GM19468 (cell line): ENCODE measurements around the gene ATP8A1.
A peak's percentile ranks its signal among the peaks of the same experiment; 100 is the strongest.
"Not testable (repeated sequence)": the region's sequence is repeated elsewhere in the genome, so short reads cannot be mapped to it uniquely, and the experiment has no call there.

ENCODE experiments used
- ATAC-seq: cut with Tn5 transposase; IDR thresholded peaks from one replicate; pipeline ENCODE4 v1.9.1; 2021; ENCODE audit warnings: mild to moderate bottlenecking, moderate library complexity, moderate number of reproducible peaks; ENCODE audit not compliant: unreplicated experiment; ENCODE audit errors: extremely low read depth

ATP8A1 gene

GRCh38 chr4:42519803-42520417 lies 137.0 kb downstream of the ATP8A1 start:
- ATAC-seq: peak; percentile 31

DNA sequence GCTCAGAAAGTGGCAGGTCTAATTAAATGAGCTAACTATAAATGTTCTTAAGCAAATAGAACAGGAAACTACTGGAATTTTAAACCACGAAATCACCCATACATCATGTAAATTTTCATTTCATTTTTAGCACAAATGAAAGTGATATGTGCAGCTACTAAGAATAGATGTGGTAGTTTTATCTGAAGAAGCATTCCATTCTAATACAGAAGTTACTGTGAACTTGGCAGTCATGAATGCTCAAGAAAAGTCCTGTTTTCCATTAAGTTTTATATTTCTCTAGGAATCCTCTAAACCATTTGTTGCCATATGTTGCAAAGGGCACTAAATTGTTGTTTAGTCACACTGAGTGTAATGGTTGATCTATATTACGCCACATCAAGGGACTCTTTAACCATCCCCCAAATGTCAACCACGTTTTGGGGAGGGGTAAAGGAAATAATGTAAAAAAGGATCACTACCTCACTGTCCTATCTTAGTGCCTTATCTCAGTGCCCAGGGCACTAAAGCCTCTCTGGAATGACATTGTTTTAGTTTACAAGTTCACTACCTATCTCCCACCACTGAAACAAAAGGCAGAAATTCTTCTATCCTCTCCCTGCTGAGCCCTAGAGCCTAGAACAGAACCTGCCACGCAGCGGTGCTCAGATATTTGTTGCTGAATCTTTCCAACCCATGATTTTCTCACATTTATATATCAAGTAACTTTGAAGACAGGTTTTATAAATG lies 141.6 kb downstream of the ATP8A1 start:
- no peak for ATAC-seq

DNA sequence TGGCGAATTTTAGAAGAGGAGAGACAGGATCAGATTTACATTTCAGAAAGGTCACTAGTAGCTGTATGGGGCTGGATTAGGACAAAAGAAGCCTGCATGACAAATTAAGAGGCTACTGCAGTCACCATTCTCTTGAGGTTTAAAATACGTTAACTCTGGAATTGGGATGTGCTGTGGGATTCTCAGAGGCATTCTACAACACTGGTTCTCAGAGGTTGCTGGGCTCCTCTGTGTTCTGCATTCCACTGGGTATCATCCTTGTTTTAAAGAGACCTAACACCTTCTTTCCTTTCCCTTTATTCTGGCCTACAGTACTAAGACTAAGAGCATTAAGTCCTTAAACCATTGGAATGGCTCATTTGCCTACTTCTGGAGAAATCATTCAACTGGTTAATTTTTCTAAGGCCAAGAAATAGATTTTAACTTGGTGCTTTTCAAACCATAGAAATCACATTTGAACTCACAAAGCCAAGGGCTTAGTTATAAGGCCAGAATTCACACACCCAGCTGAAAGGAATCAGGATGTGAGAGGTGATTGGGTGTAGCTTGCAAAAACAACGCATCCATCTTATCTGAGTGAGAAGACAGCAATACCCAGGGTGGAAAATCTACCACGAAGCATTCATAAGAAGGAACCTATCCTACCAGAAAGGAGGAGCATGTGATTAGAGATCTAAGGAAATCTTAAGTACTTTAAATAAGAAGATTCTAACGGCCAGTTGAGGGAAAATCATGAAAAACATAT lies 143.0 kb downstream of the ATP8A1 start:
- no peak for ATAC-seq

DNA sequence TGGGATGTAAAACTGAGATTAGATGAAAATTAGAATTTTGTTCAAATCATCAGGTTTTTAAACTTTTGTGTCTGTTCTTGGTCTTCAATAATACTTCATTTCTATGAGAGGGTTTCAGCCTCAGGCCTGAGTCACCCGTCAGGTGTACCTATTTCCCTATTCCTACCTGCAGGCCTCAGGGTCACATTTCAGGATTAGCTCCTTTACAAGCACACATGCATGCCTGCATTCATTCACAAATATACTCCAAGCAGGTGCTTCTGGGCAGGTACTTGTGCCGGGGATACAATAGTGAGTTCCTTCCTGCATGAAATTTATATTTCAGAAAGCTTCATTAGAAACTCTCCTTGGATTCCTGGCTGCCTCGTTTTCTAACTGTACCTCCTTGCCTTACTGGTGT lies 144.7 kb downstream of the ATP8A1 start:
- no peak for ATAC-seq

DNA sequence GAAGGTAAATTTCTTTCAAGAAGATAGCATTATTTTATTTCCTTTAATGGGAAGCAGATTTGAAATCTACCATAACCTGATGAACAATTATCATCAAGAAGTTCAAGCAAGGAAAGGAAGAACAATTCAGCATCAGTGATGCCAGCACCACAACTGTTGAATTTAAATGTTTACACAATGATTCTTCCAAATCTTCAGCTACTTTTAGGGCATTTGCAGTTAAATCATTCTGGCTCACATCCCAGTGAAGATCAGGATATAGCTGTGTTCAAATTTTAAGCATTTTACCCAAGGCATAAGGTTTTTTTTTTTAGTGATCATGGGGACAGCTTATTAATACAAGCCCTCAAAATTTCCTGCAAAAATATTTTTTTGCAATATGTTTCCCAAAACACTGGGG lies 146.7 kb downstream of the ATP8A1 start:
- no peak for ATAC-seq

GRCh38 chr4:42501624-42502401 lies 155.1 kb downstream of the ATP8A1 start:
- ATAC-seq: no peak

- ATAC-seq: no peak
Observed at GRCh38 chr4:42498040-42498439, 158.9 kb downstream of the ATP8A1 start.

GRCh38 chr4:42497142-42497910 lies 159.6 kb downstream of the ATP8A1 start:
- no peak for ATAC-seq

- no peak for ATAC-seq
Observed at GRCh38 chr4:42492962-42493361, 163.9 kb downstream of the ATP8A1 start.

DNA sequence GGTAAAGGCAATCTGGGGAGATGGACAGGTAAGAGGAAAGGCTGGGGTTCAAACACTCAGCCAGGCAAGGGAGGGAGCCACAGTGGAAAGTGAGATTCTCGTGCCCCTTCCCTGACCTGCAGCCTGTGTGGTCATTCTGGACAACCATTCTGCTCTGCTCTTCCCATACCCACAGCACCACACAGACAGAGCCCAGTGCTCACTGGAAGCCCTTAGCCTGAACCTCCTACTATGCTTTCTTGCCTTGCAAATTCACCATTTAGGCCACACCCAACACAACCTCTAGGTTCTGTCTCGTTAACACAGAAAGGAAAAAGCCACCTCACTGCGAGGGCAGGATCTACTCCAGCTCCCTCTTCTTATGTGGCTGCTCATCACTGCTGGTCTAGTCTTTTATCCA lies 166.9 kb downstream of the ATP8A1 start:
- no peak for ATAC-seq

GRCh38 chr4:42489095-42489494 lies 167.8 kb downstream of the ATP8A1 start:
- ATAC-seq: peak; percentile 59

DNA sequence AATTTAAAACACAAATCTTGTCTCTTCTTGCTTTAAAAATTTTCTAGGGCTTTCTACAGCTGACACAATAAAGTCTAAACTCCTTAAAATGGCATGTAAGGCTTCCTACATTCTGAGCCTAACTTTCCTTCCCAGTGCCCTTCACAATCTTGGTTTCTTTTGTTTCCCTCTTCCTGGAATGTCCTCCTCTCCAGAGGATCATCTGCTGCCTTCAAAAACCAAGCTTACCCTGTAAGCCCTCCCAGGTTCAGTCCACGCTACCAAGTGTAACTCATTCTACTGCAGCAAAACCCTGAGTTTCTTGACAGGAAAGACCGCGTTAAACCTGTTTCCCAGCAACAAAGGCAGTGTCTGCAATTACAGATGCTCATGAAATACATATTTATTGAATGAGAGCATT lies 168.4 kb downstream of the ATP8A1 start:
- ATAC-seq: no peak

- ATAC-seq: peak; percentile 91
Observed at GRCh38 chr4:42488114-42488513, 168.8 kb downstream of the ATP8A1 start.

DNA sequence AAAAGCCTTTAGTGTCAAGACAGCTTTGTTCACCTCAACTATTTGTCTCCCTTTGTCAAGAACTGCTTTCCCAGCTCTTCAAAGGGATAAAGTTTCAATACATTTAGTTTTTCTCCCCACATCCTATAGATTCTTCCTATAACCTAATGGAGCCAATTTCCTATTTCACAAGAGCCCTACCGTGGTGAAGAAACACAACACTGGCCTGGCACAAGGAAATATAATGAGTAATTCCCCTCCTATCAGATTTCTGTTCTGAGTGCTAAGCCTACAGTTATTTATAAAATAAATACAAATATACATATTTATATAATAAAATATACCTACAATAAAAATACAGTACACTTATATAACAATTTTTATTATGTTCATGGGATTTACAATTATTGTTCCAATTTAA lies 169.7 kb downstream of the ATP8A1 start:
- ATAC-seq: no peak

- ATAC-seq: not testable (repeated sequence)
Observed at GRCh38 chr4:42486156-42486555, 170.7 kb downstream of the ATP8A1 start.

DNA sequence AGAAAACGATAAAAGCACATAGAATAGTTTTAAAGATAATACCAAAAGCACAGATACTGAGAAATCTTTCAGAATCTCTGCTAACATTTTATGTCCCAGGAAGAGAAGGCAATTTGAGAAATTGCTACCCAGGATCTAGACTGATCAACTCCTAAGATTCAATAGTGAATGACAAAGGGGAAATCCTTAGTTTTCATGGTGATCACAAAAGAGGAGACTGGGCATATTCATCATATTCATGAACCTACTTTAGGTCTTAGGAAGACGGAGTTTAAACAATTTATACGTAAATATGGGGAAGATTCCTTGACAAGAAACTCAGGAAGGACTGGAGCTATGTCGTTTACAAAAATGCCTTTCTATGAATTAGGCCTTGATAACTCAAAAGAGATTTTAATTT lies 172.3 kb downstream of the ATP8A1 start:
- no peak for ATAC-seq

- no peak for ATAC-seq
Observed at GRCh38 chr4:42483426-42484379, 173.2 kb downstream of the ATP8A1 start.

DNA sequence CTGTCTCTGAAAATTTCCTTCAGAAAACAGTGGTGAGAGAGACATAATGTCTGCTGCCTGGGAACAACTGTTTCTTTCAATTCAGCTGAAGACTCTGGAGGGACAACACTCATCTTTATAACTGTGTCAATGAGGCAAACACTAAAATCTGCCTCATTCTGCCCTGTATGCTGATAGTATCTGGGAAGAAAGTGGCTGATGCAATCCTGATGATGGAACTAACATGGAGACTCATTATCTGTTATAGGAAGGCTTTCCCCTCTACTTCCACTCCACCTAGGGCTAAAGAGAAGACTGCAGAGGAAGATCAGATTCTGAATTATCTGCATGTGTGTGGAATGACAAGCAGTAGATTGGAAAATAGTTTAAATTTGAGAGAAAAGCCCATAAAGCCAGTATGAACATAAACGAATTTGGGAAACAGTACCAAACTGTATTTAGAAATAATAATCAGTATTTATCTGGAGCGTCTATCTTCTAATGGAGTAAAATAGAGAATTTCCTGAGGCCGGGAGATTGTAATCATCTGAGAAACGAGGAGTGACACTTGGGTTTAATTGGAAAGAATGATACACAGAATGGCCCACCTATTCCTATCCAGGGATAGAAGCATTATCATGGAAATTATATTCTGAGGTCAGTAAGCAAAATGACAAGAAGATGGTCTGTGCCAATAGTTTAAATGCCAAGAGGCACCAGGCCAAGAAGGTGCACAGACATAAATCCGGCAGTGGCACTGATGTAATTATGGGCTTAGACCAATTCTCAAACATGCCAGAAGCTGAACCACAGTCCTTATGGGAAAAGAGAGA lies 174.2 kb downstream of the ATP8A1 start:
- ATAC-seq: no peak
